Common myeloid progenitor, CD34-positive (primary cell): Measurements from ENCODE around the gene SIGLEC10.

Experiments used
- CTCF ChIA-PET: fragments of 350-600 bp; sonication (Branson Sonifier 250); formaldehyde crosslinking; loops from one replicate; lab custom pipeline; 2021; ENCODE audit warnings: antibody characterized with exemption; lab: Charles Lee
- POLR2A ChIA-PET: fragments of 350-600 bp; sonication (Branson Sonifier 250); formaldehyde crosslinking; loops from one replicate; lab custom pipeline; 2021; ENCODE audit warnings: antibody characterized with exemption; lab: Charles Lee
- DNase-seq, 3 donors: peaks; one replicate each; pipeline versions ENCODE4 v3.0.0 to v3.0.0-alpha.2; 2013
- H3K27ac ChIP-seq, 2 experiments: 1 replicate in 1 of 2; 2 replicates in 1 of 2; pipeline ENCODE4 v1.7.0; 2013; ENCODE audit warnings: inconsistent platforms in 2 of 2, low read length in 2 of 2, mild to moderate bottlenecking in 2 of 2, low read depth in 1 of 2, moderate library complexity in 1 of 2; ENCODE audit not compliant: severe bottlenecking in 2 of 2, insufficient read depth in 1 of 2, poor library complexity in 1 of 2
- H3K27me3 ChIP-seq, 5 experiments: replicated peaks in 2 of 5; 1 replicate in 3 of 5; 2 replicates in 2 of 5; pipeline versions ENCODE4 v1.6.1 to v1.7.0; 2013; ENCODE audit warnings: low read length in 4 of 5, mild to moderate bottlenecking in 2 of 5, moderate library complexity in 2 of 5, inconsistent platforms in 1 of 5; ENCODE audit not compliant: insufficient read depth in 5 of 5, control insufficient read depth in 4 of 5
- H3K36me3 ChIP-seq, 4 experiments: 1 replicate in 2 of 4; 2 replicates in 2 of 4; pipeline versions ENCODE4 v1.6.1 to v1.7.0; 2013; ENCODE audit warnings: low read length in 3 of 4, control low read depth in 1 of 4, mild to moderate bottlenecking in 1 of 4; ENCODE audit not compliant: control insufficient read depth in 4 of 4, insufficient read depth in 4 of 4
- H3K4me1 ChIP-seq, 4 experiments: 1 replicate in 3 of 4; 2 replicates in 1 of 4; pipeline versions ENCODE4 v1.6.1 to v1.7.1; 2013; ENCODE audit warnings: low read length in 3 of 4, mild to moderate bottlenecking in 3 of 4, control low read depth in 1 of 4, inconsistent platforms in 1 of 4, moderate library complexity in 1 of 4; ENCODE audit not compliant: control insufficient read depth in 4 of 4, insufficient read depth in 4 of 4; ENCODE audit errors: control extremely low read depth in 1 of 4
- H3K4me3 ChIP-seq, 7 experiments: 1 replicate in 4 of 7; 2 replicates in 3 of 7; pipeline versions ENCODE4 v1.5.1 to v1.7.0; 2013; ENCODE audit warnings: mild to moderate bottlenecking in 7 of 7, low read length in 6 of 7, moderate library complexity in 6 of 7, inconsistent platforms in 2 of 7, low read depth in 2 of 7, control low read depth in 1 of 7; ENCODE audit not compliant: insufficient read depth in 4 of 7, control insufficient read depth in 1 of 7; ENCODE audit errors: extremely low read depth in 1 of 7
- H3K9me3 ChIP-seq, 5 experiments: 1 replicate in 4 of 5; 2 replicates in 1 of 5; pipeline versions ENCODE4 v1.6.1 to v1.7.1; 2013; ENCODE audit warnings: low read length in 4 of 5, mild to moderate bottlenecking in 2 of 5, inconsistent platforms in 1 of 5, low read depth in 1 of 5, moderate library complexity in 1 of 5; ENCODE audit not compliant: control insufficient read depth in 4 of 5, insufficient read depth in 2 of 5; ENCODE audit errors: control extremely low read depth in 1 of 5
- WGBS: methylation state at CpG from one replicate; pipeline ENCODE4 v1.1.5; 2013; ENCODE audit not compliant: insufficient coverage; 5-methylcytosine and 5-hydroxymethylcytosine counted together

Gene SIGLEC10

DNA sequence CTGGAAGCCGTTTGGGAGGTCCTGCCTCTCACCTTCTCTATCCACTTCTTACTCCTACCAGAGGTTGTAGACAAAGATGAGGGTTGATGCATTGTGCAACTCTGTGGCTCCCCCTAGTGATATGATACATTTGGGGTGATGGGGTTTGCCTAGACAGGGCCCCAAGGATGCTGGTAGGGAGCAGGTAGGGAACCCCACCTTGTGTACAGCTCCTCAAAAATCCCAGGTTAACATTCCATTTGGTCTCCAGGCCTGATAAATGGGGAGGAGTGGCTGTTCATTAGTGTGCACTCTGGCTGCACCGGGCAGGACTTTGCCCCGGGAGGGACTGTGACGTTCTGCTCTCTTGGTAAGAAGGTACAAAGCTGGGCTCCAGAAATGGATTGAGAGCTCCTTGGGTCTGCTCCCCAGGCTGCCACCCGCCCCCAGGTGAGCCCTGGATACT is 21.6 kb upstream of the SIGLEC10 start:
- DNase-seq, result peak; percentile 58 to 76 (median 75)
- Histone ChIP-seq H3K27ac (no peak overlapping the region), H3K36me3 (no peaks in the 10 kb centered on the region), H3K4me3 (no peak overlapping the region), H3K4me1 (peaks cover 5 to 26% (median 23%) of the 10 kb centered on the region in 4 experiments), H3K27me3 (peaks cover 0 to 4% (median 0%) of the 10 kb centered on the region in 5 experiments), H3K9me3 (no peaks in the 10 kb centered on the region)
- ChIA-PET POLR2A (no interaction called here), CTCF (interaction anchor here (0.6 to 4.5 kb wide), 20 partner anchors 8 to 335 kb away, joined by 3 to 40 read pairs (median 4); partner anchors contain the start of gene SIGLEC10)
- WGBS, result 92% methylated on average over 4 of the region's 5 CpGs

DNA sequence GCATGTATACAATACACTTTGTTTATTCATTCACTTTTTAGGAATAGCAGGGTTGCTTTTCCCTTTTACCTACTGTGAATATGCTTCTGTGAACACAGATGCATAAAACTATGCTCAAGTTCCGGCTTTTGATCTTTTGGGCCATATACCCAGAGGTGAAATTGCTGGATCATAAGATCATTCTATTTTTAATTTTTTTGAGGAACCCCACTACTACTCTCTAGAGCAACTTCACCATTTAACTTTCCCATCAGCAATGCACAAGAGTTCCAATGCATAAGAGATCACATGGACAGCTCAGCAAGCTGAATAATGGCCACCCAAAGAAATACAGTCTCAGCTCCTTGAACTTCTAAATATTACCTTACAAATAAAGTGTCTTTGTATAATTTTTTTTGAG is 17.0 kb upstream of the SIGLEC10 start:
- H3K36me3 ChIP-seq, result no peaks in the 10 kb centered on the region
- POLR2A ChIA-PET, result no interaction called here
- H3K9me3 ChIP-seq, result no peaks in the 10 kb centered on the region
- H3K27ac ChIP-seq, result no peak overlapping the region
- CTCF ChIA-PET, result interaction anchor here (1.6 kb wide), 1 partner anchor 14 kb away, joined by 4 read pairs; no protein-coding TSS in a partner anchor
- DNase-seq, result no peak
- peaks cover 0 to 7% (median 0%) of the 10 kb centered on the region in 5 experiments for H3K27me3 ChIP-seq
- no peaks in the 10 kb centered on the region for H3K4me1 ChIP-seq
- WGBS, result no CpG with 5 or more reads among the region's 1 CpG
- H3K4me3 ChIP-seq, result no peak overlapping the region

DNA sequence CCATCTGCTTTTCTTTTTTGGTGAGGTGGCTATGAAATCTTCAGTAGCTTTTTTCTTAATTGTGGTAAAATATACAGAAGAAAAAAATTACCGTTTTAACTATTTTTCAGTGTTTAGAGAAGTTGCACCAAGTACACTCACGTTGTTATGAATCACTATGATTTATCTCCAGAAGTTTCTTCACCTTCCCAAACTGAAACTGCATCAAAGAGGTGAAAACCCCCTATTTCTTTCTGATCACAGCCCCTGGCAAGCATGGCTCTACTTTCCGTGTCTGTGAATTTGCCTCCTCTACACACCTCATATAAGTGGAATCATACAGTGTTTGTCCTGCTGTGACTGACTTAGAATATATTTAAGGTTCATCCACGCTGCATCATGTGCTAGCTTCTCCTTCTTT is 15.6 kb upstream of the SIGLEC10 start:
- CTCF ChIA-PET, result interaction anchor here (0.6 kb wide), 1 partner anchor 165 kb away, joined by 3 read pairs; no protein-coding TSS in a partner anchor

DNA sequence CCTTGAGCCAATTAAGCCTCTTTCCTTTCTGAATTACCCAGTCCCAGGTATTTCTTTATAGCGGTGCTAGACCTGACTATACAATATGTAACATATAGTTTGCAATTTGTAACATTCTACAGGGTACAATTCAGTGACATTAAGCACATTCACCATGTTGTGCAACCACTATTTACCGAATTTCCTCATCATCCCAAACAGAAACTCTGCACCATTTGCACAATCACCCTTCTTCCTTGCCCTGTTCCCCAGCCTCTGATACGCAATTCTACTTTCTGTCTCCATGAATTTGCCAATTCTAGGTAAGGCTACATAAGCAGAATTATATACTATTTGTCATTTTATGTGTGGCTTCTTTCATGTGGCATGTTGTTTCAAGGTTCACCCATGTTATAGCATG is 13.7 kb upstream of the SIGLEC10 start:
- no CpG with 5 or more reads among the region's 3 CpGs for WGBS
- Histone ChIP-seq H3K4me1 (peaks cover 0 to 7% (median 3%) of the 10 kb centered on the region in 4 experiments), H3K36me3 (no peaks in the 10 kb centered on the region), H3K27me3 (peaks cover 0 to 7% (median 0%) of the 10 kb centered on the region in 5 experiments), H3K9me3 (no peaks in the 10 kb centered on the region), H3K27ac (no peak overlapping the region), H3K4me3 (no peak overlapping the region)
- CTCF ChIA-PET, result no interaction called here
- no peak for DNase-seq
- POLR2A ChIA-PET, result no interaction called here

More for the DNA sequence above, 15.6 kb upstream of the SIGLEC10 start:
- peaks cover 0 to 7% (median 0%) of the 10 kb centered on the region in 5 experiments for H3K27me3 ChIP-seq
- no peaks in the 10 kb centered on the region for H3K9me3 ChIP-seq
- H3K4me3 ChIP-seq, result no peak overlapping the region
- no peak for DNase-seq
- POLR2A ChIA-PET, result interaction anchor here (0.6 kb wide), 1 partner anchor 199 kb away, joined by 3 read pairs; no protein-coding TSS in a partner anchor
- H3K36me3 ChIP-seq, result no peaks in the 10 kb centered on the region
- no peaks in the 10 kb centered on the region for H3K4me1 ChIP-seq
- H3K27ac ChIP-seq, result no peak overlapping the region
- 71% methylated on average over 2 of the region's 4 CpGs for WGBS

DNA sequence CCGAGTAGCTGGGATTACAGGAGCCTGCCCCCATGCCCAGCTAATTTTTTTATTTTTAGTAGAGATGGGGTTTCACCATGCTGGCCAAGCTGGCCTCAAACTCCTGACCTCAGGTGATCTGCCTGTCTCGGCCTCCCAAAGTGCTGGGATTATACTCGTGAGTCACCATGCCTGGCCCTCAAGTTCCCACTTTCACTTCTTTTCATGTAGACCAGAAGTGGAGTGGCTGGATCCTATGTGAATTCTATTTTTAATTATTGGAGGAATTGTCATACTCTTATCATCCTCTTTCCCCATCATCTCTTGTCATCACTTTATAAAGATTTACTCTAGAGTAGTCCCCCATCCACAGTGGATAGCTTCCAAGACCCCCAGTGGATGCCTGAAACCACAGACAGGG is 12.8 kb upstream of the SIGLEC10 start:
- H3K9me3 ChIP-seq, result no peaks in the 10 kb centered on the region
- 90% methylated on average over 2 of the region's 3 CpGs for WGBS
- peaks cover 0 to 5% (median 0%) of the 10 kb centered on the region in 5 experiments for H3K27me3 ChIP-seq
- POLR2A ChIA-PET, result no interaction called here
- no peaks in the 10 kb centered on the region for H3K36me3 ChIP-seq
- H3K4me1 ChIP-seq, result peaks cover 0 to 7% (median 3%) of the 10 kb centered on the region in 4 experiments
- DNase-seq, result no peak
- CTCF ChIA-PET, result interaction anchor here (1.2 kb wide), 1 partner anchor 11 kb away, joined by 3 read pairs; no protein-coding TSS in a partner anchor
- H3K27ac ChIP-seq, result no peak overlapping the region
- H3K4me3 ChIP-seq, result no peak overlapping the region

DNA sequence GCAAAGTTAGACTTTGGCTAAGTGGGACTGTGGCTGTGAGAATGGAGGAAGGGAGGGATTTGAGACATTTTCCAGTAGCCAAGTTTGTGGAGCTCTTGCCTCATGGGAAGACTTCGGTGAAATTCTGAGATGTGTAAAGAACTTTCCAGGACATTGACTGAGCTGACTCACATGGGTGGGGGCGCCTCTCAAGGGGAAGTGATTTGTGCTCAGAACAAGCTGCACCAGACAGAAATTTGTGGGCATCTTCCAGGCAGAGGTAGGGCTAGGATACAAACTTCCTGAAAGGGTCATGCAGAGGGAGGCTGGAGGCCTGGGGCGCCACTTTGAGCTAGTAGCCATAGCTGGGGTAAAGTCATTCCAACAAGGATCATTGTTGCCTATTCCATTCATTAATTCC is 9.8 kb upstream of the SIGLEC10 start:
- Histone ChIP-seq H3K27me3 (peaks cover 0 to 5% (median 0%) of the 10 kb centered on the region in 5 experiments), H3K27ac (no peak overlapping the region), H3K4me1 (peaks cover 0 to 7% (median 3%) of the 10 kb centered on the region in 4 experiments), H3K36me3 (no peaks in the 10 kb centered on the region), H3K4me3 (no peak overlapping the region), H3K9me3 (no peaks in the 10 kb centered on the region)
- POLR2A ChIA-PET, result no interaction called here
- CTCF ChIA-PET, result interaction anchor here (0.6 to 2.2 kb wide), 7 partner anchors 9 to 54 kb away, joined by 3 to 8 read pairs (median 4); partner anchors contain the start of gene SIGLEC10
- DNase-seq, result peak in 1 of 3 donors; percentile 28
- 61% methylated on average over 3 of the region's 3 CpGs for WGBS

DNA sequence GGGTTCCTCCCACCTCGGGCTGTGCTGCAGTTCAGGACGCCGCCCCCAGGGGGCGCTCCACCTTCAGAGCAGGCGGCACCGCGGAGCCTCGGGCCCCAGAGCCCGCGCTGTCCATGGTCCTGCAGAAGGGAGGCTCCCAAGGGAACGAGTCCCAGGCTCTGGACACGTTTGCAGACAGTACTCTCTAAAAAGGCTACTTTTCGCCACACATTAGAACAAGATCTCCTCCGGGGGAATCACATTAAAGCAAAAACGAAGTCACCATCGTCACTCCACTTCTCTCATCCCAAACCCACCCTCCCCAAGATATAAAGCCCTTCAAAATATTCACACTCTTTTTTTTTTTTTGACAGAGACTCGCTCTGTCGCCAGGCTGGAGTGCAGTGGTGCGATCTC is 4.6 kb upstream of the SIGLEC10 start:
- DNase-seq, result peak; percentile 75 to 82 (median 79)
- ChIA-PET CTCF (interaction anchor here (0.8 to 7.3 kb wide), 15 partner anchors 9 to 238 kb away, joined by 3 to 101 read pairs (median 5); partner anchors contain the start of gene VSIG10L), POLR2A (interaction anchor here (1.0 kb wide), 1 partner anchor 18 kb away, joined by 7 read pairs; no protein-coding TSS in a partner anchor)
- Histone ChIP-seq H3K4me3 (peak overlapping the region in 3 of 7 experiments; percentile 33 to 48 (median 36)), H3K27ac (no peak overlapping the region), H3K27me3 (peaks cover 0 to 3% (median 0%) of the 10 kb centered on the region in 5 experiments), H3K36me3 (no peaks in the 10 kb centered on the region), H3K9me3 (no peaks in the 10 kb centered on the region), H3K4me1 (peaks cover 3 to 47% (median 33%) of the 10 kb centered on the region in 4 experiments)
- WGBS, result 6% methylated on average over 10 of the region's 19 CpGs
